BE2C (cell line): ENCODE data around the gene MAP4.

ENCODE experiments used
- DNase-seq: peaks from one replicate; pipeline ENCODE4 v3.0.0-alpha.2; 2020
- H3K27me3 ChIP-seq: fragments of 250-450 bp; sonication (Bioruptor Pico); 2 replicates; pipeline ENCODE4 v1.5.1; 2020; ENCODE audit warnings: mild to moderate bottlenecking
- H3K36me3 ChIP-seq: fragments of 250-450 bp; sonication (Bioruptor Pico); 2 replicates; pipeline ENCODE4 v1.5.1; 2020; ENCODE audit warnings: mild to moderate bottlenecking
- H3K4me1 ChIP-seq: fragments of 250-450 bp; sonication (Bioruptor Pico); 2 replicates; pipeline ENCODE4 v1.5.1; 2020
- H3K4me3 ChIP-seq: 2 replicates; pipeline ENCODE4 v1.5.1; 2011; ENCODE audit warnings: low read depth, low read length
- H3K9me3 ChIP-seq: fragments of 250-450 bp; sonication (Bioruptor Pico); 2 replicates; pipeline ENCODE4 v1.5.1; 2020
- CTCF ChIP-seq: IDR thresholded peaks from 2 replicates; pipeline ENCODE4 v1.5.1; 2012; ENCODE audit warnings: mild to moderate bottlenecking, low read depth, low read length

The MAP4 gene

GRCh38 chr3:47899495-47900108 is 116.6 kb downstream of the MAP4 start:
- TF ChIP-seq CTCF: no peak
- no peaks in the 10 kb centered on the region for H3K36me3 ChIP-seq
- no peak for DNase-seq
- no peaks in the 10 kb centered on the region for H3K9me3 ChIP-seq
- H3K4me3 ChIP-seq: no peak overlapping the region
- no peaks in the 10 kb centered on the region for H3K4me1 ChIP-seq
- H3K27me3 ChIP-seq: no peaks in the 10 kb centered on the region

- H3K4me3 ChIP-seq: no peak overlapping the region
- DNase-seq: no peak
- H3K36me3 ChIP-seq: no peaks in the 10 kb centered on the region
- no peaks in the 10 kb centered on the region for H3K4me1 ChIP-seq
- no peaks in the 10 kb centered on the region for H3K9me3 ChIP-seq
- TF ChIP-seq CTCF: no peak
- H3K27me3 ChIP-seq: no peaks in the 10 kb centered on the region
Measured at GRCh38 chr3:47897954-47898353, 118.3 kb downstream of the MAP4 start.

- Histone ChIP-seq H3K4me3 (no peak overlapping the region), H3K36me3 (no peaks in the 10 kb centered on the region), H3K9me3 (no peaks in the 10 kb centered on the region), H3K4me1 (no peaks in the 10 kb centered on the region), H3K27me3 (no peaks in the 10 kb centered on the region)
- no peak for TF ChIP-seq CTCF
- DNase-seq: no peak
Measured at GRCh38 chr3:47896736-47897135, 119.5 kb downstream of the MAP4 start.

- DNase-seq: no peak
- H3K9me3 ChIP-seq: no peaks in the 10 kb centered on the region
- no peaks in the 10 kb centered on the region for H3K36me3 ChIP-seq
- no peaks in the 10 kb centered on the region for H3K4me1 ChIP-seq
- H3K27me3 ChIP-seq: no peaks in the 10 kb centered on the region
- TF ChIP-seq CTCF: no peak
- no peak overlapping the region for H3K4me3 ChIP-seq
Measured at GRCh38 chr3:47895241-47895640, 121.0 kb downstream of the MAP4 start.

- no peaks in the 10 kb centered on the region for H3K4me1 ChIP-seq
- H3K27me3 ChIP-seq: no peaks in the 10 kb centered on the region
- H3K9me3 ChIP-seq: no peaks in the 10 kb centered on the region
- DNase-seq: no peak
- no peak overlapping the region for H3K4me3 ChIP-seq
- no peaks in the 10 kb centered on the region for H3K36me3 ChIP-seq
- no peak for TF ChIP-seq CTCF
Measured at GRCh38 chr3:47892286-47893040, 123.8 kb downstream of the MAP4 start.

- H3K9me3 ChIP-seq: no peaks in the 10 kb centered on the region
- H3K27me3 ChIP-seq: no peaks in the 10 kb centered on the region
- H3K4me1 ChIP-seq: no peaks in the 10 kb centered on the region
- TF ChIP-seq CTCF: no peak
- H3K4me3 ChIP-seq: no peak overlapping the region
- H3K36me3 ChIP-seq: no peaks in the 10 kb centered on the region
- no peak for DNase-seq
Measured at GRCh38 chr3:47891613-47892005, 124.6 kb downstream of the MAP4 start.
